Measurements from ENCODE around the gene DUS2. TPM values are rescaled to one million over a fixed set of nuclear protein-coding genes. Genes with fewer than 3 reads are reported as not detected.
"Not testable (repeated sequence)": the region's sequence is repeated elsewhere in the genome, so short reads cannot be mapped to it uniquely, and the experiment has no call there.

Gene DUS2
- total RNA-seq, 1 donor from 2014 or later: 22.9 TPM

GRCh38 chr16:68005786-68006286 is 17.2 kb upstream of the DUS2 start:
- H3K27ac ChIP-seq: no peak overlapping the region
- no peaks in the 10 kb centered on the region for H3K27me3 ChIP-seq
- H3F3A ChIP-seq (ENCODE audit: low read depth): no peaks in the 10 kb centered on the region
- H3K4me3 Mint-ChIP-seq: no peak overlapping the region
- TF ChIP-seq EZH2 (IDR thresholded peaks at IDR 0.05): no peak
- TF ChIP-seq, protein P1, sequence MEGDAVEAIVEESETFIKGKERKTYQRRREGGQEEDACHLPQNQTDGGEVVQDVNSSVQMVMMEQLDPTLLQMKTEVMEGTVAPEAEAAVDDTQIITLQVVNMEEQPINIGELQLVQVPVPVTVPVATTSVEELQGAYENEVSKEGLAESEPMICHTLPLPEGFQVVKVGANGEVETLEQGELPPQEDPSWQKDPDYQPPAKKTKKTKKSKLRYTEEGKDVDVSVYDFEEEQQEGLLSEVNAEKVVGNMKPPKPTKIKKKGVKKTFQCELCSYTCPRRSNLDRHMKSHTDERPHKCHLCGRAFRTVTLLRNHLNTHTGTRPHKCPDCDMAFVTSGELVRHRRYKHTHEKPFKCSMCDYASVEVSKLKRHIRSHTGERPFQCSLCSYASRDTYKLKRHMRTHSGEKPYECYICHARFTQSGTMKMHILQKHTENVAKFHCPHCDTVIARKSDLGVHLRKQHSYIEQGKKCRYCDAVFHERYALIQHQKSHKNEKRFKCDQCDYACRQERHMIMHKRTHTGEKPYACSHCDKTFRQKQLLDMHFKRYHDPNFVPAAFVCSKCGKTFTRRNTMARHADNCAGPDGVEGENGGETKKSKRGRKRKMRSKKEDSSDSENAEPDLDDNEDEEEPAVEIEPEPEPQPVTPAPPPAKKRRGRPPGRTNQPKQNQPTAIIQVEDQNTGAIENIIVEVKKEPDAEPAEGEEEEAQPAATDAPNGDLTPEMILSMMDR (IDR thresholded peaks at IDR 0.05): no peak
- TF ChIP-seq EZH2phosphoT487 (IDR thresholded peaks at IDR 0.05): no peak
- H2AFZ ChIP-seq (replicated peaks): peak overlapping the region; percentile 42
- H3K36me3 ChIP-seq: no peaks in the 10 kb centered on the region
- peaks cover 4% of the 10 kb centered on the region for H3K4me1 Mint-ChIP-seq
- no peaks in the 10 kb centered on the region for H3K79me2 ChIP-seq (ENCODE audit: low read depth)
- H3K27me3 Mint-ChIP-seq (ENCODE audit: insufficient read depth, low read depth): peaks cover 5% of the 10 kb centered on the region
- no peak overlapping the region for H3K4me3 ChIP-seq
- no peaks in the 10 kb centered on the region for H3K4me1 ChIP-seq
- H3K9me3 ChIP-seq (ENCODE audit: low read depth): no peaks in the 10 kb centered on the region
- no peak for DNase-seq (ENCODE audit: low spot score)
- H4K20me1 ChIP-seq (ENCODE audit: low read depth): no peaks in the 10 kb centered on the region
- H3K36me3 Mint-ChIP-seq: no peaks in the 10 kb centered on the region
- no peak overlapping the region for H3K4me2 ChIP-seq
- no peak overlapping the region for H3K9ac ChIP-seq
- no peaks in the 10 kb centered on the region for H3K9me3 Mint-ChIP-seq
- no peak overlapping the region for H3K27ac Mint-ChIP-seq

GRCh38 chr16:68009157-68009735 is 13.8 kb upstream of the DUS2 start:
- H3K9ac ChIP-seq: no peak overlapping the region
- no peaks in the 10 kb centered on the region for H3K4me1 ChIP-seq
- H3K4me3 ChIP-seq: no peak overlapping the region
- Mint-ChIP-seq H3K9me3 (no peaks in the 10 kb centered on the region), H3K4me3 (no peak overlapping the region), H3K27ac (no peak overlapping the region), H3K4me1 (peaks cover 4% of the 10 kb centered on the region), H3K36me3 (no peaks in the 10 kb centered on the region), H3K27me3 (ENCODE audit: insufficient read depth, low read depth) (peaks cover 5% of the 10 kb centered on the region)
- H3K4me2 ChIP-seq: no peak overlapping the region
- TF ChIP-seq EZH2phosphoT487 (IDR thresholded peaks at IDR 0.05): no peak
- TF ChIP-seq, protein P1 (IDR thresholded peaks at IDR 0.05): no peak
- no peak for TF ChIP-seq EZH2 (IDR thresholded peaks at IDR 0.05)
- H3K27me3 ChIP-seq: no peaks in the 10 kb centered on the region
- H3K36me3 ChIP-seq: no peaks in the 10 kb centered on the region
- no peaks in the 10 kb centered on the region for H3F3A ChIP-seq (ENCODE audit: low read depth)
- H4K20me1 ChIP-seq (ENCODE audit: low read depth): no peaks in the 10 kb centered on the region
- H3K9me3 ChIP-seq (ENCODE audit: low read depth): no peaks in the 10 kb centered on the region
- no peaks in the 10 kb centered on the region for H3K79me2 ChIP-seq (ENCODE audit: low read depth)
- H2AFZ ChIP-seq (replicated peaks): peak overlapping the region; percentile 60
- no peak for DNase-seq (ENCODE audit: low spot score)
- H3K27ac ChIP-seq: no peak overlapping the region

DNA sequence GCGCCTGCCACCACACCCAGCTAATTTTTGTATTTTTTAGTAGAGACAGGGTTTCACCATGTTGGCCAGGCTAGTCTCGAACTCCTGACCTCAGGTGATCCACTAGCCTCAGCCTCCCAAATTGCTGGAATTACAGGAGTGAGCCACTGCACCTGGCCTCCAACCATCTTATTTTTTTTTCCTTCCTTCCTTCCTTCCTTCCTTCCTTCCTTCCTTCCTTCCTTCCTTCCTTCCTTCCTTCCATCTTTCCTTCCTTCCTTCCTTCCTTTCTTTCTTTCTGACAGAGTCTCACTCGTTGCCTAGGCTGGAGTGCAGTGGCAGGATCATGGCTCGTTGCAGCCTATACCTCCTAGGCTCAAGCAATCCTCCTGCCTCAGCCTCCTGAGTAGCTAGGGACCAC is 13.2 kb upstream of the DUS2 start:
- H3K4me1 ChIP-seq; H3K36me3 Mint-ChIP-seq; H4K20me1 ChIP-seq (ENCODE audit: low read depth); H3K4me3 Mint-ChIP-seq; H3K27me3 ChIP-seq; H3K27ac ChIP-seq; H3K4me2 ChIP-seq; H3K79me2 ChIP-seq (ENCODE audit: low read depth); DNase-seq (ENCODE audit: low spot score); H3F3A ChIP-seq (ENCODE audit: low read depth); H3K4me3 ChIP-seq; H3K4me1 Mint-ChIP-seq; H2AFZ ChIP-seq (replicated peaks); H3K36me3 ChIP-seq; H3K9ac ChIP-seq; H3K9me3 ChIP-seq (ENCODE audit: low read depth); H3K27ac Mint-ChIP-seq; H3K27me3 Mint-ChIP-seq (ENCODE audit: insufficient read depth, low read depth); H3K9me3 Mint-ChIP-seq: not testable (repeated sequence)

- TF ChIP-seq EZH2phosphoT487 (IDR thresholded peaks at IDR 0.05) (no peak), EZH2 (IDR thresholded peaks at IDR 0.05) (no peak)
- TF ChIP-seq, protein P1 (IDR thresholded peaks at IDR 0.05): no peak
- Mint-ChIP-seq H3K4me3 (no peak overlapping the region), H3K27me3 (ENCODE audit: insufficient read depth, low read depth) (peaks cover 12% of the 10 kb centered on the region), H3K9me3 (no peaks in the 10 kb centered on the region), H3K36me3 (no peaks in the 10 kb centered on the region), H3K4me1 (peaks cover 7% of the 10 kb centered on the region), H3K27ac (no peak overlapping the region)
- no peaks in the 10 kb centered on the region for H3K27me3 ChIP-seq
- H3K36me3 ChIP-seq: no peaks in the 10 kb centered on the region
- H3K4me1 ChIP-seq: no peaks in the 10 kb centered on the region
- DNase-seq (ENCODE audit: low spot score): no peak
- H3F3A ChIP-seq (ENCODE audit: low read depth): no peaks in the 10 kb centered on the region
- H3K9ac ChIP-seq: no peak overlapping the region
- H4K20me1 ChIP-seq (ENCODE audit: low read depth): no peaks in the 10 kb centered on the region
- H3K79me2 ChIP-seq (ENCODE audit: low read depth): no peaks in the 10 kb centered on the region
- no peak overlapping the region for H3K4me2 ChIP-seq
- H3K27ac ChIP-seq: no peak overlapping the region
- H2AFZ ChIP-seq (replicated peaks): no peak overlapping the region
- no peaks in the 10 kb centered on the region for H3K9me3 ChIP-seq (ENCODE audit: low read depth)
- no peak overlapping the region for H3K4me3 ChIP-seq
Observed at GRCh38 chr16:68013440-68013839, 9.6 kb upstream of the DUS2 start.
